GM12878 (cell line): ENCODE data around the gene TGFBRAP1. TPM values are rescaled to one million over a fixed set of nuclear protein-coding genes. Genes with fewer than 3 reads are reported as not detected.

Experiments
- ATAC-seq: fragments of 200-7000 bp; cut with Tn5 transposase; 3 replicates; pipeline ENCODE4 v1.9.1; 2020; ENCODE audit warnings: mild to moderate bottlenecking, moderate library complexity
- BruUV-seq: library from RNA; stranded (reverse); fragments of 400-500 nt; replicated peaks from 2 replicates; lab custom pipeline; 2021; lab: Mats Ljungman, UMichigan
- CTCF ChIA-PET: fragments of 300-600 bp; sonication (Branson Sonifier 250); formaldehyde crosslinking; extraction: SDS; loops from one replicate; lab custom pipeline; 2021; ENCODE audit warnings: inconsistent platforms; lab: Yijun Ruan, JAX
- POLR2A ChIA-PET: fragments of 350-600 bp; formaldehyde crosslinking; extraction: SDS; loops from one replicate; lab custom pipeline; 2021; ENCODE audit warnings: inconsistent platforms; lab: Charles Lee
- RAD21 ChIA-PET: fragments of 300-600 bp; sonication (Branson Sonifier 250); formaldehyde crosslinking; loops from one replicate; lab custom pipeline; 2023; ENCODE audit warnings: antibody characterized with exemption; ENCODE audit not compliant: unreplicated experiment; lab: Charles Lee
- SMC1A ChIA-PET: fragments of 300-600 bp; sonication (Branson Sonifier 250); formaldehyde crosslinking; loops from one replicate; lab custom pipeline; 2023; ENCODE audit not compliant: unreplicated experiment, uncharacterized antibody; lab: Charles Lee
- DNase-seq: peaks from one replicate; pipeline ENCODE4 v3.0.0-alpha.2; 2011; ENCODE audit warnings: low read depth, low spot score
- FAIRE-seq: peaks from 3 replicates; lab custom pipeline; 2011; peaks lifted over from hg19 to GRCh38; lab: Jason Lieb, UNC
- H2AFZ ChIP-seq: 2 replicates; pipeline ENCODE4 v1.6.0; 2011; ENCODE audit warnings: low read depth, low read length, control low read depth; ENCODE audit not compliant: control insufficient read depth
- H3K27ac ChIP-seq: 2 replicates; pipeline ENCODE4 v1.5.1; 2011; ENCODE audit warnings: control low read depth; ENCODE audit not compliant: control insufficient read depth, insufficient read depth
- H3K27me3 ChIP-seq, 2 experiments: replicated peaks in 1 of 2; 2 replicates each; pipeline versions ENCODE4 v1.6.0 to v1.6.1; 2011; ENCODE audit warnings: low read length in 1 of 2; ENCODE audit not compliant: control insufficient read depth in 2 of 2, insufficient read depth in 2 of 2
- H3K36me3 ChIP-seq, 2 experiments: 2 replicates each; pipeline ENCODE4 v1.5.1; 2011; ENCODE audit warnings: low read length in 1 of 2; ENCODE audit not compliant: control insufficient read depth in 2 of 2, insufficient read depth in 2 of 2
- H3K4me1 ChIP-seq: 2 replicates; pipeline ENCODE4 v1.6.1; 2011; ENCODE audit warnings: mild to moderate bottlenecking, low read length, moderate library complexity, mixed read lengths; ENCODE audit not compliant: control insufficient read depth, insufficient read depth
- H3K4me2 ChIP-seq: 2 replicates; pipeline ENCODE4 v1.6.0; 2011; ENCODE audit warnings: control low read depth; ENCODE audit not compliant: control insufficient read depth, insufficient read depth
- H3K4me3 ChIP-seq: fragments of 200-600 bp; sonication (generic); 2 replicates; pipeline ENCODE4 v1.5.1; 2016
- H3K79me2 ChIP-seq: 2 replicates; pipeline ENCODE4 v1.6.0; 2011; ENCODE audit warnings: low read length; ENCODE audit not compliant: control insufficient read depth, insufficient read depth
- H3K9ac ChIP-seq: 2 replicates; pipeline ENCODE4 v1.8.0; 2011; ENCODE audit warnings: low read length, control low read depth, mixed read lengths; ENCODE audit not compliant: control insufficient read depth, insufficient read depth
- H3K9me3 ChIP-seq: replicated peaks from 3 replicates; pipeline ENCODE4 v1.5.1; 2011; ENCODE audit warnings: mild to moderate bottlenecking, low read length; ENCODE audit not compliant: control insufficient read depth, insufficient read depth
- H4K20me1 ChIP-seq: 2 replicates; pipeline ENCODE4 v1.6.0; 2011; ENCODE audit not compliant: control insufficient read depth, insufficient read depth
- CHD4 ChIP-seq: fragments of 200-600 bp; sonication (generic); IDR thresholded peaks from 2 replicates; pipeline ENCODE4 v1.6.1; 2016; ENCODE audit warnings: mild to moderate bottlenecking
- DPF2 ChIP-seq: fragments of 450-650 bp; IDR thresholded peaks from 2 replicates; pipeline ENCODE4 v1.6.1; 2017; ENCODE audit warnings: mild to moderate bottlenecking
- HSF1 ChIP-seq: fragments of 150-350 bp; IDR thresholded peaks from 2 replicates; pipeline ENCODE4 v1.6.1; 2014; ENCODE audit warnings: mild to moderate bottlenecking, low read depth, low read length
- JUNB ChIP-seq: IDR thresholded peaks from 2 replicates; pipeline ENCODE4 v1.6.1; 2016; ENCODE audit warnings: antibody characterized with exemption, mild to moderate bottlenecking
- SMAD1 ChIP-seq: fragments of 450-650 bp; IDR thresholded peaks from 2 replicates; pipeline ENCODE4 v1.6.1; 2018; ENCODE audit warnings: mild to moderate bottlenecking, low read depth; ENCODE audit not compliant: partially characterized antibody
- STAT1 ChIP-seq: fragments of 450-650 bp; conservative IDR thresholded peaks from 2 replicates; pipeline ENCODE4 v1.6.1; 2014; ENCODE audit warnings: antibody characterized with exemption, mild to moderate bottlenecking
- TARDBP ChIP-seq: IDR thresholded peaks from 2 replicates; pipeline ENCODE4 v1.6.1; 2016; ENCODE audit warnings: borderline replicate concordance
- YBX1 ChIP-seq: fragments of 450-650 bp; IDR thresholded peaks from 2 replicates; pipeline ENCODE4 v1.6.1; 2016; ENCODE audit warnings: antibody characterized with exemption
- ZBED1 ChIP-seq: IDR thresholded peaks from 2 replicates; pipeline ENCODE4 v1.6.1; 2016; ENCODE audit warnings: borderline replicate concordance
- ZNF217 ChIP-seq: fragments of 450-650 bp; IDR thresholded peaks from 2 replicates; pipeline ENCODE4 v1.6.1; 2017; ENCODE audit warnings: antibody characterized with exemption, mild to moderate bottlenecking
- ZZZ3 ChIP-seq: IDR thresholded peaks from 2 replicates; pipeline ENCODE4 v1.6.1; 2011; ENCODE audit warnings: low read depth; ENCODE audit not compliant: control insufficient read depth, insufficient read length
- WGBS: methylation state at CpG from one replicate; pipeline ENCODE4 v1.1.6; 2016; ENCODE audit warnings: low lambda C conversion rate; ENCODE audit not compliant: insufficient replicate concordance, insufficient coverage; ENCODE audit errors: missing lambda C conversion rate; 5-methylcytosine and 5-hydroxymethylcytosine counted together
- in situ Hi-C: fragments of 300-500 bp; cut with MboI; formaldehyde crosslinking; loops from 9 replicates; pipeline ENCODE4 v1.14.3; 2018; ENCODE audit warnings: mixed read lengths
- intact Hi-C: fragments of 100-400 bp; cut with micrococcal nuclease; formaldehyde crosslinking; loops from one replicate; pipeline ENCODE4 v1.14.2; 2022; ENCODE audit not compliant: unreplicated experiment
- polyA plus RNA-seq, 11 experiments: library from polyadenylated mRNA; depleted of rRNA in 4 of 11; unstranded in 6 of 11; stranded (reverse) in 5 of 11; fragments of >200 nt; fragmentation: Nextera tagmentation in 4 of 11; fragmentation: Illumina TruSeq in 1 of 11; extraction: Ambion mirVana in 4 of 11; extraction: Trizol in 1 of 11; gene quantifications; 1 replicate in 1 of 11; 2 replicates in 10 of 11; pipeline versions ENCODE4 v1.2.1 to v1.2.3, GENCODE V29; 2011 to 2016; ENCODE audit warnings: inconsistent platforms in 2 of 11, missing spikeins in 2 of 11, low read depth in 1 of 11
- total RNA-seq, 4 experiments: library from RNA; depleted of rRNA in 3 of 4; stranded (reverse); fragments of >200 nt in 3 of 4; fragmentation: Illumina TruSeq in 1 of 4; extraction: Trizol in 1 of 4; gene quantifications; 2 replicates each; pipeline versions ENCODE4 v1.2.1 to v1.2.3, GENCODE V29; 2013 to 2021
- TF ChIP-seq, protein P1 (sequence below): fragments of 450-650 bp; IDR thresholded peaks from 2 replicates; pipeline ENCODE4 v1.6.1; 2017; ENCODE audit warnings: borderline replicate concordance

The TGFBRAP1 gene
- total and polyA plus RNA-seq, 10 of the 15 experiments (the other 5 are each of a cell fraction or from before 2014, with no cell fraction given): 7.9 to 37.4 (median 23.7) TPM

GRCh38 chr2:105371810-105372209 is 42.3 kb upstream of the TGFBRAP1 start:
- ATAC-seq: no peak
- SMC1A ChIA-PET: interaction anchor here (0.7 to 2.0 kb wide), 6 partner anchors 27 to 403 kb away, joined by 3 to 7 read pairs (median 3); no protein-coding TSS in a partner anchor

More at GRCh38 chr2:105371810-105372209, 42.3 kb upstream of the TGFBRAP1 start:
- H3K36me3 ChIP-seq: no peaks in the 10 kb centered on the region
- 48% methylated on average over 4 of the region's 4 CpGs for WGBS
- DNase-seq (no peak), FAIRE-seq (no peak)
- RAD21 ChIA-PET: interaction anchor here (1.7 kb wide), 1 partner anchor 33 kb away, joined by 3 read pairs; no protein-coding TSS in a partner anchor
- no peaks in the 10 kb centered on the region for H4K20me1 ChIP-seq
- intact Hi-C loops (loop anchor here (10.0 kb wide), 1 partner anchor 373 kb away; the partner anchor contains the start of gene NCK2), in situ Hi-C loops (loop anchor here (5.0 kb wide), 1 partner anchor 150 kb away; no protein-coding TSS in a partner anchor)
- H3K4me3 ChIP-seq: no peak overlapping the region
- TF ChIP-seq YBX1 (no peak), HSF1 (no peak), SMAD1 (no peak), JUNB (no peak), ZNF217 (no peak), ZBED1 (no peak), ZZZ3 (no peak), CHD4 (no peak), DPF2 (no peak), STAT1 (no peak), TARDBP (no peak)
- TF ChIP-seq, protein P1, sequence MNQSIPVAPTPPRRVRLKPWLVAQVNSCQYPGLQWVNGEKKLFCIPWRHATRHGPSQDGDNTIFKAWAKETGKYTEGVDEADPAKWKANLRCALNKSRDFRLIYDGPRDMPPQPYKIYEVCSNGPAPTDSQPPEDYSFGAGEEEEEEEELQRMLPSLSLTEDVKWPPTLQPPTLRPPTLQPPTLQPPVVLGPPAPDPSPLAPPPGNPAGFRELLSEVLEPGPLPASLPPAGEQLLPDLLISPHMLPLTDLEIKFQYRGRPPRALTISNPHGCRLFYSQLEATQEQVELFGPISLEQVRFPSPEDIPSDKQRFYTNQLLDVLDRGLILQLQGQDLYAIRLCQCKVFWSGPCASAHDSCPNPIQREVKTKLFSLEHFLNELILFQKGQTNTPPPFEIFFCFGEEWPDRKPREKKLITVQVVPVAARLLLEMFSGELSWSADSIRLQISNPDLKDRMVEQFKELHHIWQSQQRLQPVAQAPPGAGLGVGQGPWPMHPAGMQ: no peak
- H2AFZ ChIP-seq: no peak overlapping the region
- no TSS peak for BruUV-seq
- H3K27ac ChIP-seq: no peak overlapping the region
- CTCF ChIA-PET: interaction anchor here (0.6 to 1.9 kb wide), 4 partner anchors 27 to 173 kb away, joined by 3 to 10 read pairs (median 5); no protein-coding TSS in a partner anchor
- POLR2A ChIA-PET: no interaction called here
- H3K79me2 ChIP-seq: no peaks in the 10 kb centered on the region; the same call in none of the 2 replicates
- no peak overlapping the region for H3K9ac ChIP-seq
- H3K9me3 ChIP-seq: no peaks in the 10 kb centered on the region
- H3K4me1 ChIP-seq: peaks cover 13% of the 10 kb centered on the region
- H3K4me2 ChIP-seq: no peak overlapping the region
- H3K27me3 ChIP-seq: no peaks in the 10 kb centered on the region
